NCI-H187 treated with DMSO at 0.1 percent for 48 hours (cell line): ENCODE results near the gene OR2Y1.
"Not testable (repeated sequence)": the region's sequence is repeated elsewhere in the genome, so short reads cannot be mapped to it uniquely, and the experiment has no call there.

ENCODE experiments used
- DNase-seq: peaks from one replicate; lab custom pipeline; 2025; lab: John Stamatoyannopoulos, UW

OR2Y1 gene

GRCh38 chr5:180739271-180739670 lies 587 bp downstream of the OR2Y1 start:
- DNase-seq: no peak

DNA sequence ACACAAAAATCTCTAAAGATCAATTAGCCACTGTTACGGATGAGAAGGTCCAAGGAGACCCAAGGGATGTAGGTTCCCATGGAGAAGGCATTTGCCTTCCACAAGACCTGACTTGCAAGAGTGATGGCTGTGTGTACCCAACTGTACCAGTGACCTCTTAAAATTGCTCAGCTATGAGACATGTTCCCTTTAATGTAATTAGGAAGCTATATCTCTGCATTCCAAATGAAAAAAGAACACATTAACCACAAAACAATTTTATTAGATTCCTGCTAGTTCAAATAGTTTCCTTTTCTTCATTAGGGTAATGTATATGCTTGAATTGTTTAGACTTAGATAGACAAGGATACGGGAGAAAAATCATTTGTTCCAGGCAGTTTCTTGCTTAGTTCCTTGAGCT lies 3.3 kb downstream of the OR2Y1 start:
- no peak for DNase-seq

- DNase-seq: no peak
Observed at GRCh38 chr5:180724944-180725343, 14.9 kb downstream of the OR2Y1 start.

DNA sequence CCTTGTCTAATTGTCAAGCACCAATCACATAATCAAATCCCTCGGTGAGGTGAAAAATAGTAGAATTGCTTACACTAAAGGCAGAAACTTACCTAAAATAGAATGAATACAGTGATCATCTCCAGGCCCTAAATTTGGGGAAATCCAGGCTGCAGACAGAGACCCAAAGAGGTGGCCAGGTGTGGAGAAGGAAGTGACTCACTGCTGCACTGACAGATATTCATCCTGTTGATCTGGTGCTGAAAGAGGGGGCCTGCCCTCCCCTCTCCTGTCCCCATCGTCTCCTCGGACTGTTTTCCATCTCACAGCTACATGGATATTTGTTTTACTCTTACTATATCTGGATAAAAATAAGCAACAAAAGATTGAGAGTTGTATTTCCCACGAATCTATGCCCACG lies 15.9 kb downstream of the OR2Y1 start:
- no peak for DNase-seq

DNA sequence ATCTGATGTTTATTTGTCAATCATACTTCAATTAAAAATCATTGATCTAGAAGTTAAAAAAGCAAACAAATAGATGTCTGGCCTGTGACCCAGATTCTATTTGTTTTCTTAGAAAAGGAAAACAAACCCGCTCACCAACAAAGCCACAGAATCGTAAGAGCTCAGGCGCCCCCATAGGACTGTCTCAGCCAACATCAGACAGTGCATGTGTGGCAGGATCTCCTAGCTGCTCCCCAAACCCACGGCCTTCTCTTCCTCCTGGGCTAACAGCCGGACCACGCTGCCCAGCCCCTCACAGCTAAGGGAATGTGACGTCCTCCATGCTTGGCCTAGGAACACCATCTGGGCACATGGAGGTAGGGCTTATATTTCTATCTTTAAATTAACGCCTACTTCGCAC lies 19.4 kb downstream of the OR2Y1 start:
- DNase-seq: no peak

DNA sequence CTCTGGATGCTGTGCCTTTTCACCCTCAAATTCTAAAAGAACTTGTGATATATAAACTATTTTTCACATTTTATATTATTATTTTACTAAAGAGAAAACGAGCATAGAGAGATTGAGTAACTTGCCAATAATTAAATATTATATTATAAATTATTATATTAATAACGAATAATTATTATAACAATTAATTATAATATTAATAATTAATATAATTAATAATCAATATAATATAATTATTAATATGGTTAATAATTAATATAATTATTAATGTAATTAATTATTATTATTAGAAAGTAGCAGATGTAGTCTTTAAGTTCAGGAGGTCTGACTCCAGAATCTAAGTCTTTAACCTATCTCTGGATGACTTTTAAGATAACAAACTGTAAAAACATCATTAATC lies 20.1 kb downstream of the OR2Y1 start:
- no peak for DNase-seq

DNA sequence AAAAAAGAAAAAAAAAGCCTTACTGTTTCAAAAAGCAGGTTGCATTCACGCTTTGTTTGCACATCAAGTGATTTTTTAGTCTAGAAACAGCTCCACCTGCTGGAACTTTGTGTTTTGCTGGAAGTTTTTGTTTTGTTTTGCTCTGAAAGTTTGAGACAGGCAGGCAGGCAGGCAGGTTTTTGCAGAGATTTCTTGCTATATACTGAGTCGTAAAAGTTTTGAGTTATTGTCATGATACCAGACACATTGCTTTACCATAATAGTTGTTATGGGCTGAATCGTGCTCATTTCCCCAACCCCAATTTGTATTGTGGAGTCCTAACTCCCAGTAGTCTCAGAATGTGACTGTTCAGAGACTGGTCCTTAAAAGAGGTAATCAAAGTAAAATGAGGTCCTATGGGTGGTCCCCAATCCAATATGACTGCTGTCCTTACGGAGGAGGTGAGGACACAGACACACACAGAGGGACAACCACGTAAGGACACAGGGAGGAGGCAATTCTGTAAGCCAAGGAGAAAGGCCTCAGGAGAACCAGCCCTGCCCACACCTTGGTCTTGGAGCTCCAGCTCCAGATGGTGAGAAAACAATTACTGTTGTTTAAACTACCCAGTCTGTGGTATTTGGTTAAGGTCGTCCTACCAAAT lies 20.9 kb downstream of the OR2Y1 start:
- no peak for DNase-seq

GRCh38 chr5:180717989-180718388 lies 21.9 kb downstream of the OR2Y1 start:
- no peak for DNase-seq

DNA sequence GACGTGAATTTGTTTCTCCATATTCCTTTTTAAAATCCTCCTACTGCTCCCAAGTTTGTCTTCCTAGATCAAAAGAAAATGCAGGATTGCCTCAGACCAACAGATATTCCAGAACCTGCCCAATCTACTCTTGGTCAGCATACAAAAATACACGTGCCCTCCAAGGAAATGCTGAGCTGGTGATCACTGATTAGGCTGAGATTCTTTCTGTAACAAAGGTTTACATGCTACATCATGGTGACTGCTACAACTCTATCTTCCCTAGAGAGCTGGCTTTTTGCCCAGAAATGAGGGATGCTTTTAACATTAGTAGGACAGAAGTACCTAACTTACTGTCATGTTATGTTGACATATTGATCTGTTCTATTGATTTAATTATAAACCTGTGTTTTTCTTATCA lies 35.5 kb downstream of the OR2Y1 start:
- DNase-seq: no peak

GRCh38 chr5:180703912-180704311 lies 35.9 kb downstream of the OR2Y1 start:
- DNase-seq: no peak

DNA sequence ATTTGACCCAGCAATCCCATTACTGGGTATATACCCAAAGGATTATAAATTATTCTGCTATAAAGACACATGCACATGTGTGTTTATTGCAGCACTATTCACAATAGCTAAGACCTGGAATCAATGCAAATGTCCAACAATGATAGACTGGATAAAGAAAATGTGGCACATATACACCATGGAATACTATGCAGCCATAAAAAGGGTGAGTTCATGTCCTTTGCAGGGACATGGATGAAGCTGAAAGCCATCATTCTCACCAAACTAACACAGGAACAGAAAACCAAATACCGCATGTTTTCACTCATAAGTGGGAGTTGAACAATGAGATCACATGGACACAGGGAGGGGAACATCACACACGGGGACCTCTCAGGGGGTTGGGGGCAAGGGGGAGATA lies 36.5 kb downstream of the OR2Y1 start:
- not testable (repeated sequence) for DNase-seq

DNA sequence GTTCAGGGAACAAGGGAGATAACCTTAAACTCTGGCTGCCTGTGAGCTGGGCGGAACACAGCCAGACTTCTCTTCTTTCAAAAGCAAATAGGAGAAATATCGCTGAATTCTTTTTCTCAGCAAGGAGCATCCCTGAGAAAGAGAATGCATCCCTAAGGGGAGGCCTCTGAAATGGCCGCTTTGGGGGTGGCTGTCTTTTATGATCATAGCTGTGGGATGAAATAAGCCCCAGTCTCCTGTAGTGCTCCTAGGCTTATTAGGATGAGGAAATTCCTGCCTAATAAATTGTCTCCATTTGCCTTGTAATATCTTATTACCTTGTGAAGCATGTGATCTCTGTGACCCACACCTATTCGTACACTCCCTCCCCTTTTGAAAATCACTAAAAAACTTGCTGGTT lies 39.4 kb downstream of the OR2Y1 start:
- DNase-seq: not testable (repeated sequence)

DNA sequence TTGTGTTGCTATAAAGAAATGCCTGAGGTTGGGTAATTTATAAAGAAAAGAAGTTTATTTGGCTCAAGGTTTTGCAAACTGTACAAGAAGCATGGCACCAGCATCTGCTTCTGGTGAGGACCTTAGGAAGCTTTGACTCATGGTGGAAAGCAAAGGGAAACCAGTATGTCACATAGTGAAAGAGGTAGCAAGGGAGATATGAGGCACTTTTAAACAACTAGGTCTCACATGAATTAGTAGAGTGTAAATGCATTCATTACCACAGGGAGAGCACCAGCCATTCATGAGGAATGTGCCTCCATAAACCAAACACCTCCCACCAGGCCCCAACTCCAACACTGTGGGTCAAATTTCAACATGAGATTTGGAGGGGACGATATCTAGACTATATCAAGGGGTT lies 40.8 kb downstream of the OR2Y1 start:
- DNase-seq: no peak

DNA sequence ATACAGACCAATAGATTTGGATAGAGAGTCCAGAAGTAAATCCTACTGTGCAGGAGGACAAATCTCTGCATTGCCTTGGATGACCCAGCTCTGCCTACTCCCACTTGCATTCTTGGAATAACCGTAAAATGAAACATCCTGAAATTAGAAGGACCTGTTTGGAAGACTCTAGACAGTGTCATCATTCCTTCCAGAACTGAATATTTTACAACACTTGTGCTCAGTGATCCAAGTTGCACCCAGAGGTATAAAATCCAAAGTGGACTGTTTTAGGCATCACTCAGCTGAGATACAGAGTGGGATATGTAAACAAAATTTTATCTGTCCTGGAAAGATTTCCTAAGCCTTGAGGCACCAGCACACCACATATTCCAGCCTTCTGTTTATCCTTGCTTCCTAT lies 43.7 kb downstream of the OR2Y1 start:
- DNase-seq: no peak

DNA sequence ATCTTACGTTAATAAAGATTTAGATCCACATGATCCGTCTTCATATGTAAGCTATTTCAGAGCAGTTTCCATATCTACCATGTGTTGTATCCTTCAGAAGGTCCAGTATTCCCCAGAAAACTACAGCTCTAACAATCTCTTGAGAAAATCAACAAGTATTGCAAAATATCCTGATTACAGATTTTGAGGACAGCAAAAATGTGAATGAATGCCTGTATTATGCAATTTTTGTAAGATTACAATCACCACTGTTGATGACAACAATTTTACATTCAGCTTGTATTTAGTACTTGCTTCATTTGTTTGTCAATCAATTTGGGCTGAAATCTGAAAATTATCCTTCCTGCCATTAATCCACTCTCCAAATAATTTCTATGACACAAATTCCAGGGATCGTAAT lies 47.4 kb downstream of the OR2Y1 start:
- DNase-seq: no peak

- no peak for DNase-seq
Observed at GRCh38 chr5:180691046-180691445, 48.8 kb downstream of the OR2Y1 start.

- DNase-seq: no peak
Observed at GRCh38 chr5:180690562-180690961, 49.3 kb downstream of the OR2Y1 start.

GRCh38 chr5:180689775-180690174 lies 50.1 kb downstream of the OR2Y1 start:
- no peak for DNase-seq
